Measurements from ENCODE around the gene MEIOSIN.

- no peak for TF ChIP-seq POLR2A (IDR thresholded peaks at IDR 0.05; ENCODE audit: low read length)
- no peak for TF ChIP-seq GATA1 (IDR thresholded peaks at IDR 0.05; ENCODE audit: low read depth, low read length)
Measured at GRCh38 chr19:45790942-45791341, 57.7 kb downstream of the MEIOSIN start.
